ENCODE data around the gene JAK1. TPM values are rescaled to one million over a fixed set of nuclear protein-coding genes. Genes with fewer than 3 reads are reported as not detected.

Gene JAK1
- total RNA-seq, 4 donors from 2014 or later: 52.9 to 169 (median 126) TPM

DNA sequence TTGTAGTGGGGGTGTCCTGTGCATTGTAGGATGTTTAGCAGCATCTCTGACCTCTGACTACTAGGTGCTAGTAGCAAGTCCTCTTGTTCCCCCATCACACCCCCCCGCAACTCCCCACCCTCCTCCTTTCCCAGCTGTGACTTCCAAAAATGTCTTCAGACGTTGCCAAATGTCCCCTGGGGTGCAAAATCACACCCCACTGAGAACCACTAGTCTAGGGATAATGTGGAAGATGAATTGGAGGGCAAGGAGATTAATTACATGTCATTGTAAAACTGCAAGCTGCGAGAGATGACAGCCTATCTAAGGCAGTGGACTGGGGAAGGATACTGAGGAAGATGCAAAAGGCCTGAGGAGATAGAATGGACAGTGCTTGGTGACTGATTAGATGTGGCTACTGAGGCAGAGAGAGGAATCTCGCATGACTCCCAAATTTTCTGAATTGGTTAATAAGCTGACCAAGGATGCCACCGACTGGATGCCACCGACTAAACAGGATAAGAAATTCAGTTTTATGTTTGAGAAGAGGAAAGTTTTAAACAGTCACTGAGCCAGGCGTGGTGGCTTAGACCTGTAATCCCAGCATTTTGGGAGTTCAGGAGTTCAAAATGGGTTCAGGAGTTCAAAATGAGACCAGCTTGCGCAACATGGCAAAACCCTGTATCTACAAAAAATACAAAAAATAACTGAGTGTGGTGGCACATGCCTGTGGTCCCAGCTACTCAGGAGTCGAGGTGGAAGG is 3.1 kb upstream of the JAK1 start:
- Histone ChIP-seq H3K4me1 (peaks cover 0 to 20% (median 11%) of the 10 kb centered on the region in 4 donors), H3K9me3 (no peaks in the 10 kb centered on the region), H3K27ac (no peak overlapping the region), H3K27me3 (no peaks in the 10 kb centered on the region), H3K36me3 (no peaks in the 10 kb centered on the region), H3K4me3 (no peak overlapping the region)
- TF ChIP-seq EP300 (IDR thresholded peaks at IDR 0.05; ENCODE audit: low read depth) (no peak), POLR2A (IDR thresholded peaks at IDR 0.05) (no peak), POLR2AphosphoS5 (IDR thresholded peaks at IDR 0.05) (no peak)
- TF ChIP-seq, protein P1, sequence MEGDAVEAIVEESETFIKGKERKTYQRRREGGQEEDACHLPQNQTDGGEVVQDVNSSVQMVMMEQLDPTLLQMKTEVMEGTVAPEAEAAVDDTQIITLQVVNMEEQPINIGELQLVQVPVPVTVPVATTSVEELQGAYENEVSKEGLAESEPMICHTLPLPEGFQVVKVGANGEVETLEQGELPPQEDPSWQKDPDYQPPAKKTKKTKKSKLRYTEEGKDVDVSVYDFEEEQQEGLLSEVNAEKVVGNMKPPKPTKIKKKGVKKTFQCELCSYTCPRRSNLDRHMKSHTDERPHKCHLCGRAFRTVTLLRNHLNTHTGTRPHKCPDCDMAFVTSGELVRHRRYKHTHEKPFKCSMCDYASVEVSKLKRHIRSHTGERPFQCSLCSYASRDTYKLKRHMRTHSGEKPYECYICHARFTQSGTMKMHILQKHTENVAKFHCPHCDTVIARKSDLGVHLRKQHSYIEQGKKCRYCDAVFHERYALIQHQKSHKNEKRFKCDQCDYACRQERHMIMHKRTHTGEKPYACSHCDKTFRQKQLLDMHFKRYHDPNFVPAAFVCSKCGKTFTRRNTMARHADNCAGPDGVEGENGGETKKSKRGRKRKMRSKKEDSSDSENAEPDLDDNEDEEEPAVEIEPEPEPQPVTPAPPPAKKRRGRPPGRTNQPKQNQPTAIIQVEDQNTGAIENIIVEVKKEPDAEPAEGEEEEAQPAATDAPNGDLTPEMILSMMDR (IDR thresholded peaks at IDR 0.05): no peak
- in situ Hi-C loops (cut with MboI; ENCODE audit: low pct_ligation_motif_present in 1 of 4, low pct_unique_long_range_greater_than_20kb in 1 of 4, low sequenced_read_pairs in 3 of 4) (loop anchor here in 1 of 4 donors (25.0 kb wide), 1 partner anchor 107 kb away; no protein-coding TSS in a partner anchor), intact Hi-C loops (cut with DNase I; ENCODE audit: low total_unique reads) (loop anchor here (2.0 to 10.0 kb wide), 2 partner anchors 75 to 183 kb away; no protein-coding TSS in a partner anchor)
- 73 to 77% methylated on average over 4 to 9 of the region's 9 CpGs for WGBS, 2 donors (ENCODE audit: low coverage in 1 of 2)
- DNase-seq: no peak

DNA sequence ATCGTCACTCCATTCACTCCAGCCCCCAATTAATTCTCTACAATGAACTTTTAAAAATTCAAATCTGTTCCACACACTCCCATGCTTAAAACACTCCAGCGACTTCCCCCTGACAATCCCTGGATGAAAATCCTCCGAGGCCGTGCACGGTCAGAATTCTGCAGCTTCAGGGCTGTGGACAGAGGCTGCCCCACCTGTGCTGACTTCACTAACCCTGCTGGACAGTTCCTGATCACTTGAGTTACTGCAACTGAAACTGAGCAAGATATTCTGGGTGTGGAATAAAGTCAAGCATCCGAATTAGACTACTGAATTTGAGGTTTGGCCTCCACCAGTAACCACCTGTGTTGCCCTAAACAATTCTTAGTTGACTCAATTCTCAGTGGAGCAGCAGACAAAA is 1.0 kb upstream of the JAK1 start:
- H3K27ac ChIP-seq: peak overlapping the region in 2 of 4 donors; percentile 97 to 98

DNA sequence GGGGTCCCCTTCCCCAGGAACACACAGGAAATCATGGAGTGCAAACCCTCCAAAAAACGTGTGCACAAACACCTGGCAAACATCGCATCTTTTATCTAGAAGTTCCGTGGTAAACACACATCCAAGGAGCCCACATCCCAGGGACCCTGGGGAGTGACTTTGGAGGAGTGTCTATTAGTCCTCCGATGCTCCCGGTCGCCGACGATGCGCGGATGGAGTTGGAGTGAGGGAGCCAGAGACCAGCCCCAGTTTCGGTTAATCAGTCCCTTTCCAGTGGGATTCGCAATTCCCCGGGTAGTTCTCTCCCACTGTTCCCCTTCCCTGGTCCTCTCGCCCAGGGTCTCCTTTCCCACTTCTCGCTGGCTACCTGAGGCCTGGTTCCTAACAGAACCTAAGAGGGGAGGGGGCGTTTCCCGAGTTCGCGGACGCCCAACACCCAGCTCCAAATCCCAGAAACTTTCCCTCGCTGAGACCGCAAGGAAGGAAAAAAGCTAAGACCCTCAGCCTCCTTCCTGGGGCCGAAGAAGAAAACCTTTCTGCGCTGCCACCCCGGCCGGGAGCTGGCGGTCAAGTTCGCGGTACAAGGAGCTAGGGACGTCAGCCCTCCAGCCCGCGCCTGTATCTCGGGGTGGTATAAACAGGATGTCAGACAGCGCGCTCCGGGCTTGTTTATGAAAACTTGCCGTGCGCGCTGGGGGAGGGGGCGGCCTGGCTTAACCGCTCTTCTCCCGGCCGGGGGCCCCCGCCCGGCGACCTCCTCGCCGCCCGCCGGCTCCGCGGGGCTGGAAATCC is 787 bp downstream of the JAK1 start:
- Histone ChIP-seq H3K4me3 (peak overlapping the region; percentile 92 to 97 (median 95)), H3K9me3 (no peaks in the 10 kb centered on the region), H3K27me3 (no peaks in the 10 kb centered on the region), H3K4me1 (peaks cover 21 to 54% (median 29%) of the 10 kb centered on the region in 4 donors), H3K36me3 (no peaks in the 10 kb centered on the region), H3K27ac (peak overlapping the region; percentile 97 to 98 (median 98))
- TF ChIP-seq POLR2A (IDR thresholded peaks at IDR 0.05) (peak; percentile 55), POLR2AphosphoS5 (IDR thresholded peaks at IDR 0.05) (peak in 2 of 3 donors; percentile 36 to 66), EP300 (IDR thresholded peaks at IDR 0.05; ENCODE audit: low read depth) (no peak)
- TF ChIP-seq, protein P1 (IDR thresholded peaks at IDR 0.05): no peak
- intact Hi-C loops (cut with DNase I; ENCODE audit: low total_unique reads): loop anchor here (10.0 kb wide), 1 partner anchor 71 kb away; no protein-coding TSS in a partner anchor
- DNase-seq: peak; percentile 75
- WGBS, 2 donors (ENCODE audit: low coverage in 1 of 2): 0% methylated on average over 5 to 36 of the region's 52 CpGs
- in situ Hi-C loops (cut with MboI; ENCODE audit: low pct_ligation_motif_present in 1 of 4, low pct_unique_long_range_greater_than_20kb in 1 of 4, low sequenced_read_pairs in 3 of 4): loop anchor here in 1 of 4 donors (25.0 kb wide), 1 partner anchor 103 kb away; no protein-coding TSS in a partner anchor

More for the DNA sequence above, 1.0 kb upstream of the JAK1 start:
- in situ Hi-C loops (cut with MboI; ENCODE audit: low pct_ligation_motif_present in 1 of 4, low pct_unique_long_range_greater_than_20kb in 1 of 4, low sequenced_read_pairs in 3 of 4) (loop anchor here in 1 of 4 donors (25.0 kb wide), 1 partner anchor 105 kb away; no protein-coding TSS in a partner anchor), intact Hi-C loops (cut with DNase I; ENCODE audit: low total_unique reads) (loop anchor here (10.0 kb wide), 1 partner anchor 73 kb away; no protein-coding TSS in a partner anchor)
- no peaks in the 10 kb centered on the region for H3K36me3 ChIP-seq
- H3K4me1 ChIP-seq: peaks cover 9 to 36% (median 22%) of the 10 kb centered on the region in 4 donors
- WGBS, 2 donors (ENCODE audit: low coverage in 1 of 2): 30 to 48% methylated on average over 2 to 6 of the region's 6 CpGs
- no peak for TF ChIP-seq POLR2AphosphoS5 (IDR thresholded peaks at IDR 0.05)
- TF ChIP-seq, protein P1 (IDR thresholded peaks at IDR 0.05): peak in 2 of 5 experiments; percentile 16 to 26
- H3K27me3 ChIP-seq: no peaks in the 10 kb centered on the region
- H3K9me3 ChIP-seq: no peaks in the 10 kb centered on the region
- DNase-seq: peak; percentile 51
- H3K4me3 ChIP-seq: peak overlapping the region in 1 of 4 donors; percentile 92

DNA sequence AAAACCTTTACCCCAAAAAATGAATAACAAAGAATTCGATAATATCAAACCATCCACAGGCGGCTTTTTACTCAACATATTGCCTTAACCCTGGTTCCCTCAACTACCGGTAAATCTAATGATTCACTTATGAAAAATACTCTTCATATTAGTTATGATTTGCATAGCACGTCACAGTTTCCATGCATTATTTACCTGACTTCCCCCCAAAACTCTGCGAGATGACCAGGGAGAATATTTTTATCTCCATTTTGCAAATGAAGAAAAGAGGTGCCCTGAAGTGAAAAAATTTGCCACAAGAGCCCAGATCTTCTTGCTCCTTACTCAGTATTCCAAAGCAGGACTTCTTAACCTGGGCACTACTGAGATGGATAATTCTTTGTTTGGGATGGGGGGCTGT is 2.9 kb downstream of the JAK1 start:
- Histone ChIP-seq H3K9me3 (no peaks in the 10 kb centered on the region), H3K36me3 (no peaks in the 10 kb centered on the region), H3K4me3 (no peak overlapping the region), H3K27me3 (no peaks in the 10 kb centered on the region), H3K27ac (no peak overlapping the region), H3K4me1 (peaks cover 21 to 65% (median 29%) of the 10 kb centered on the region in 4 donors)
- intact Hi-C loops (cut with DNase I; ENCODE audit: low total_unique reads): loop anchor here (10.0 kb wide), 1 partner anchor 69 kb away; no protein-coding TSS in a partner anchor
- in situ Hi-C loops (cut with MboI; ENCODE audit: low pct_ligation_motif_present in 1 of 4, low pct_unique_long_range_greater_than_20kb in 1 of 4, low sequenced_read_pairs in 3 of 4): loop anchor here in 1 of 4 donors (25.0 kb wide), 1 partner anchor 101 kb away; no protein-coding TSS in a partner anchor
- WGBS, 2 donors (ENCODE audit: low coverage in 1 of 2): 70 to 96% methylated on average over 5 of the region's 5 CpGs
- TF ChIP-seq POLR2A (IDR thresholded peaks at IDR 0.05): no peak
- TF ChIP-seq POLR2AphosphoS5 (IDR thresholded peaks at IDR 0.05): no peak
- TF ChIP-seq EP300 (IDR thresholded peaks at IDR 0.05; ENCODE audit: low read depth): no peak
- TF ChIP-seq, protein P1 (IDR thresholded peaks at IDR 0.05): no peak
- DNase-seq: no peak
